Activated CD8-positive, alpha-beta T cell treated with anti-CD3 and anti-CD28 coated beads for 36 hours (primary cell): ENCODE measurements around the gene AMPH. TPM values are rescaled to one million over a fixed set of nuclear protein-coding genes. Genes with fewer than 3 reads are reported as not detected.

Experiments
- ATAC-seq: fragments of 200-7000 bp; cut with Tn5 transposase; one replicate; pipeline ENCODE4 v1.10.0; 2021; ENCODE audit warnings: mild to moderate bottlenecking, moderate library complexity
- CTCF ChIA-PET: fragments of 350-600 bp; sonication (Branson Sonifier 250); formaldehyde crosslinking; loops from one replicate; lab custom pipeline; 2021; ENCODE audit warnings: antibody characterized with exemption; lab: Charles Lee
- POLR2A ChIA-PET: fragments of 350-600 bp; sonication (Branson Sonifier 250); formaldehyde crosslinking; loops from one replicate; lab custom pipeline; 2021; ENCODE audit warnings: antibody characterized with exemption; lab: Charles Lee
- DNase-seq: peaks from one replicate; pipeline ENCODE4 v3.0.0-alpha.2; 2020
- H3K27ac Mint-ChIP-seq: one replicate; pipeline ENCODE4 v1.8.0; 2021; ENCODE audit warnings: mild to moderate bottlenecking, mixed read lengths
- H3K27me3 Mint-ChIP-seq: one replicate; pipeline ENCODE4 v1.8.0; 2021; ENCODE audit warnings: mixed read lengths
- H3K36me3 Mint-ChIP-seq: one replicate; pipeline ENCODE4 v1.8.0; 2021; ENCODE audit warnings: low read depth, mixed read lengths
- H3K4me1 Mint-ChIP-seq: one replicate; pipeline ENCODE4 v1.8.0; 2021; ENCODE audit warnings: low read depth, mixed read lengths
- H3K4me3 Mint-ChIP-seq: one replicate; pipeline ENCODE4 v1.8.0; 2021; ENCODE audit warnings: mild to moderate bottlenecking, moderate library complexity, mixed read lengths
- H3K9me3 Mint-ChIP-seq: one replicate; pipeline ENCODE4 v1.8.0; 2021; ENCODE audit warnings: mixed read lengths
- intact Hi-C: fragments of 100-400 bp; cut with micrococcal nuclease; formaldehyde crosslinking; loops from one replicate; pipeline ENCODE4 v1.10.0; 2022
- total RNA-seq, 2 experiments: library from RNA; stranded (reverse); gene quantifications; one replicate each; pipeline ENCODE4 v1.2.3, GENCODE V29; 2021
- TF ChIP-seq, protein P1 (sequence below): fragments of 200-600 bp; IDR thresholded peaks from one replicate; pipeline ENCODE4 v1.8.0; 2022; ENCODE audit warnings: antibody characterized with exemption, mild to moderate bottlenecking

AMPH gene
- total RNA-seq, 2 experiments from 2014 or later, result not detected

DNA sequence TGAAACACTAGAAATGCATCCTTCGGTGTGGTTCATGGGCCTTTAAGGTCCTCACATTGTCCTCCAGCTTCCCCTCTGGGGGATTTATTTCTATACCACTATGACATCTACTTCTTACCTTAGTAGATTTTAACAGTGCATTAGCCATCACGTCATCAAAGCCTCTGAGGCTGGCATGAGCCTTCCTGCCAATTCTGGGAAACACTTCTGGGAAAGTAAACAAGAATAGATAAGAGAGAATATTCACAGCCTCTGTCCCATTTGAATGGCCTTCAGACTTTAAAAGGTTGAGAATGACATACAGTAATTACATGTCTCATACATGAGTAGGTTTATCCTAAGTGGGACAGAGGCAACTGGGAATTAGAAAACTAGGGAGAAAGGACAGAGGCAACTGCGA, 89.7 kb downstream of the AMPH start:
- Mint-ChIP-seq H3K9me3 (no peaks in the 10 kb centered on the region), H3K27ac (no peak overlapping the region), H3K4me1 (peaks cover 12% of the 10 kb centered on the region), H3K27me3 (peaks cover 5% of the 10 kb centered on the region), H3K36me3 (no peaks in the 10 kb centered on the region), H3K4me3 (no peak overlapping the region)
- ATAC-seq (no peak), DNase-seq (no peak)
- intact Hi-C loops, result no loop called here
- TF ChIP-seq, protein P1, sequence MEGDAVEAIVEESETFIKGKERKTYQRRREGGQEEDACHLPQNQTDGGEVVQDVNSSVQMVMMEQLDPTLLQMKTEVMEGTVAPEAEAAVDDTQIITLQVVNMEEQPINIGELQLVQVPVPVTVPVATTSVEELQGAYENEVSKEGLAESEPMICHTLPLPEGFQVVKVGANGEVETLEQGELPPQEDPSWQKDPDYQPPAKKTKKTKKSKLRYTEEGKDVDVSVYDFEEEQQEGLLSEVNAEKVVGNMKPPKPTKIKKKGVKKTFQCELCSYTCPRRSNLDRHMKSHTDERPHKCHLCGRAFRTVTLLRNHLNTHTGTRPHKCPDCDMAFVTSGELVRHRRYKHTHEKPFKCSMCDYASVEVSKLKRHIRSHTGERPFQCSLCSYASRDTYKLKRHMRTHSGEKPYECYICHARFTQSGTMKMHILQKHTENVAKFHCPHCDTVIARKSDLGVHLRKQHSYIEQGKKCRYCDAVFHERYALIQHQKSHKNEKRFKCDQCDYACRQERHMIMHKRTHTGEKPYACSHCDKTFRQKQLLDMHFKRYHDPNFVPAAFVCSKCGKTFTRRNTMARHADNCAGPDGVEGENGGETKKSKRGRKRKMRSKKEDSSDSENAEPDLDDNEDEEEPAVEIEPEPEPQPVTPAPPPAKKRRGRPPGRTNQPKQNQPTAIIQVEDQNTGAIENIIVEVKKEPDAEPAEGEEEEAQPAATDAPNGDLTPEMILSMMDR, result no peak
- ChIA-PET POLR2A (no interaction called here), CTCF (no interaction called here)

DNA sequence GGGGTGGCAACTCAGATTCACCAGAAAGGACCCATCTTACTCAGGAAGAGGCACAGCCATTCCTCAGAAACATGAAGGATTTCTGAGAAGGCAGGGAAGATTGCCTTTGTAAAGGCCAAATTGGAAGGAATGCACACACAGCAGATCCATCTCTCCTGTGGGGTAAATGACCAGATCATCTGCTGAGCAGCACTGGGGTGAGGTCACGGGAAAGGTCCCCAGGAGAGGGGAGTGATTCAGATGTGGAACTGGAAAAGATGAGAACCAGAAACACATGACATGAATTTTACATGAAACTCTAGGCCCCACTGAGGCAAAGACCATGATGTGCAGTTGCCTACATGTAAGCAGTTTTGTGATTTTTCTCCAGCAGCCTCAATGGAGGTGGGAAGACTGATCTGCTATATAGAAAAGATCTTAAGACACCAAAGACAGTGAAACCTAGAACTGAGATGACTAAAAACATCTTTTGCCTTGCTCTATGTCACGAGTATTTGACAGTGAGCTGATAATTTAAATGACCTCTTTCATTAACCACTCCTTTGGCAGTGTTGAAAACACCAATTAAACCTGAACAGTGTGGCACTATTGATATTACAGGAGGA, 91.6 kb downstream of the AMPH start:
- TF ChIP-seq, protein P1, result no peak
- H3K9me3 Mint-ChIP-seq, result no peaks in the 10 kb centered on the region
- no peak overlapping the region for H3K27ac Mint-ChIP-seq
- ATAC-seq (no peak), DNase-seq (no peak)
- H3K27me3 Mint-ChIP-seq, result peaks cover 5% of the 10 kb centered on the region
- H3K4me3 Mint-ChIP-seq, result no peak overlapping the region
- H3K4me1 Mint-ChIP-seq, result peaks cover 9% of the 10 kb centered on the region
- POLR2A ChIA-PET, result interaction anchor here (0.6 kb wide), 1 partner anchor 558 kb away, joined by 3 read pairs; no protein-coding TSS in a partner anchor
- intact Hi-C loops, result no loop called here
- no peaks in the 10 kb centered on the region for H3K36me3 Mint-ChIP-seq
- CTCF ChIA-PET, result interaction anchor here (1.0 to 2.3 kb wide), 4 partner anchors 24 to 140 kb away, joined by 3 to 10 read pairs (median 4); no protein-coding TSS in a partner anchor

- Mint-ChIP-seq H3K4me3 (no peak overlapping the region), H3K9me3 (no peaks in the 10 kb centered on the region), H3K27ac (no peak overlapping the region), H3K27me3 (peaks cover 5% of the 10 kb centered on the region), H3K4me1 (peaks cover 6% of the 10 kb centered on the region), H3K36me3 (no peaks in the 10 kb centered on the region)
- intact Hi-C loops, result no loop called here
- ChIA-PET POLR2A (no interaction called here), CTCF (interaction anchor here (1.0 kb wide), 1 partner anchor 167 kb away, joined by 3 read pairs; no protein-coding TSS in a partner anchor)
- ATAC-seq (no peak), DNase-seq (no peak)
- TF ChIP-seq, protein P1, result no peak
Observed at GRCh38 chr7:38535073-38535472, 96.1 kb downstream of the AMPH start.

DNA sequence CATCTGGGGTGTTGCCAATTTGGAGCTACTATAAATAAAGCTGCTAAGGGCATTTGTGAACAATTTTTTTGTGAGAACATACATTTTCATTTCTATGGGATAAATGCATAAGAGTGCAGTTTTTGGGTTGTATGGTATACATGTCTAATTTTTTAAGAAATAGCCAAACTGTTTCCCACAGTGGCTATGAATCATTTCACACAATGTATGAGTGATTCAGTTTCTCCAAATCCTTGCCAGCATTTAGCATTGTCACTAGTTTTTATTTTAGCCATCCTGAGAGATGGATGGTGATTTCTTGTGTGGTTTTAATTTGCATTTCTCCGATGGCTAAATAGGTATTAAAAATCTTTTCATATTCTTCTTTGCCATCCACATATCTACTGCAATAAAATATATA, 105.3 kb downstream of the AMPH start:
- ChIA-PET CTCF (no interaction called here), POLR2A (no interaction called here)
- DNase-seq, result no peak
- H3K36me3 Mint-ChIP-seq, result no peaks in the 10 kb centered on the region
- no peaks in the 10 kb centered on the region for H3K27me3 Mint-ChIP-seq
- H3K4me3 Mint-ChIP-seq, result no peak overlapping the region
- no peak for ATAC-seq
- no peaks in the 10 kb centered on the region for H3K4me1 Mint-ChIP-seq
- H3K9me3 Mint-ChIP-seq, result no peaks in the 10 kb centered on the region
- H3K27ac Mint-ChIP-seq, result no peak overlapping the region
- TF ChIP-seq, protein P1, result no peak
- intact Hi-C loops, result no loop called here

GRCh38 chr7:38524786-38525185, 106.4 kb downstream of the AMPH start:
- CTCF ChIA-PET, result no interaction called here
- no peak overlapping the region for H3K4me3 Mint-ChIP-seq
- H3K36me3 Mint-ChIP-seq, result no peaks in the 10 kb centered on the region
- ATAC-seq, result no peak
- H3K9me3 Mint-ChIP-seq, result no peaks in the 10 kb centered on the region
- no peaks in the 10 kb centered on the region for H3K4me1 Mint-ChIP-seq
- intact Hi-C loops, result no loop called here
- H3K27me3 Mint-ChIP-seq, result no peaks in the 10 kb centered on the region
- TF ChIP-seq, protein P1, result no peak
- no peak for DNase-seq
- POLR2A ChIA-PET, result no interaction called here
- no peak overlapping the region for H3K27ac Mint-ChIP-seq
